ENCODE results near the gene NHLH1. TPM values are rescaled to one million over a fixed set of nuclear protein-coding genes. Genes with fewer than 3 reads are reported as not detected.

Gene NHLH1
- total RNA-seq, 4 donors from 2014 or later: not detected

DNA sequence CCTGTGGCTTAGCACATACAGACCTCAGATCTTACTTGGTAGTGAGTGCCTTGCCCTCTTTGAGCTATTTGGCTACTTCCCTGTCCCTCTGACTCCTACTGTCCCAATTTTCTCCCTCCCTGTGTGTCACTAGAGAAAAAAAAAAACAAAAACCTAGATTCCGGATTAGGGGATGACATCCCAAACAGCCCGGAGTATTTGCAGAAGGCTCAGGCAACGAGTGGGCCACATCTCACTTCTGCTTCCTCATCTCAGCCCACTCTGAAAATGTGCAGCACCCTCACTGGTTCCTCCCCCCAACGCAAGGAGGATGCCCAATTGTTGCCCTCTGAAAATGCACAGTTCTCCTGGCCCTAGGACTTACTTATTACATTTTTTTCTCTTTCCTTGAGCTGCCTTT lies 4.9 kb downstream of the NHLH1 start:
- Histone ChIP-seq H3K4me1 (no peaks in the 10 kb centered on the region), H3K9me3 (no peaks in the 10 kb centered on the region), H3K36me3 (no peaks in the 10 kb centered on the region), H3K27ac (no peak overlapping the region), H3K4me3 (replicated peaks in 1 of 3) (no peak overlapping the region), H3K27me3 (peaks cover 4% of the 10 kb centered on the region)
- DNase-seq: no peak
- 85 to 86% methylated on average over 4 of the region's 4 CpGs for WGBS, 2 donors
- intact Hi-C loops (cut with DNase I): no loop called here
- TF ChIP-seq POLR2A (IDR thresholded peaks at IDR 0.05): no peak
- TF ChIP-seq, protein P1, sequence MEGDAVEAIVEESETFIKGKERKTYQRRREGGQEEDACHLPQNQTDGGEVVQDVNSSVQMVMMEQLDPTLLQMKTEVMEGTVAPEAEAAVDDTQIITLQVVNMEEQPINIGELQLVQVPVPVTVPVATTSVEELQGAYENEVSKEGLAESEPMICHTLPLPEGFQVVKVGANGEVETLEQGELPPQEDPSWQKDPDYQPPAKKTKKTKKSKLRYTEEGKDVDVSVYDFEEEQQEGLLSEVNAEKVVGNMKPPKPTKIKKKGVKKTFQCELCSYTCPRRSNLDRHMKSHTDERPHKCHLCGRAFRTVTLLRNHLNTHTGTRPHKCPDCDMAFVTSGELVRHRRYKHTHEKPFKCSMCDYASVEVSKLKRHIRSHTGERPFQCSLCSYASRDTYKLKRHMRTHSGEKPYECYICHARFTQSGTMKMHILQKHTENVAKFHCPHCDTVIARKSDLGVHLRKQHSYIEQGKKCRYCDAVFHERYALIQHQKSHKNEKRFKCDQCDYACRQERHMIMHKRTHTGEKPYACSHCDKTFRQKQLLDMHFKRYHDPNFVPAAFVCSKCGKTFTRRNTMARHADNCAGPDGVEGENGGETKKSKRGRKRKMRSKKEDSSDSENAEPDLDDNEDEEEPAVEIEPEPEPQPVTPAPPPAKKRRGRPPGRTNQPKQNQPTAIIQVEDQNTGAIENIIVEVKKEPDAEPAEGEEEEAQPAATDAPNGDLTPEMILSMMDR (IDR thresholded peaks at IDR 0.05): no peak

DNA sequence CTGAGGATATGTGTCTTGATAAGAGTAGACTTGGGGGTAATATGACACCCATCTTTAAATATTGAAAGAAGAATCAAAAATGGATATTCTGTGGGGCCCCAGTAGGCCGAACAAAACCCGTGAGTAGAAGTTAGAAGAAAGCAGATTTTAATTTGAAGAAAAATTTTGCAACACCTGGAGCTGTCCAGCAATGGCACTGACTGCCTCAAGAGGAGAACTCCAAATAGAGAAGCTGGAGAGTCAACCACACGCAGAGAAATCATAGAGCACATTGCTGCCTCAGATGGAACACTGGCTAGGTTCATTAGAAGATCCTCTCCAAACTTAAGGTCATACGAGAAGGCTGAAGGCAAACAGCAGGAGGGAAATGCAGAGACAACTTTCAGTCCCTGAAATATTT lies 6.8 kb downstream of the NHLH1 start:
- H3K36me3 ChIP-seq: no peaks in the 10 kb centered on the region
- H3K4me1 ChIP-seq: no peaks in the 10 kb centered on the region
- no peak overlapping the region for H3K27ac ChIP-seq
- intact Hi-C loops (cut with DNase I): no loop called here
- WGBS, 2 donors: 73 to 87% methylated on average over 4 of the region's 4 CpGs
- H3K27me3 ChIP-seq: peaks cover 4% of the 10 kb centered on the region
- no peaks in the 10 kb centered on the region for H3K9me3 ChIP-seq
- TF ChIP-seq, protein P1 (IDR thresholded peaks at IDR 0.05): no peak
- TF ChIP-seq POLR2A (IDR thresholded peaks at IDR 0.05): no peak
- no peak for DNase-seq
- H3K4me3 ChIP-seq (replicated peaks in 1 of 3): no peak overlapping the region

DNA sequence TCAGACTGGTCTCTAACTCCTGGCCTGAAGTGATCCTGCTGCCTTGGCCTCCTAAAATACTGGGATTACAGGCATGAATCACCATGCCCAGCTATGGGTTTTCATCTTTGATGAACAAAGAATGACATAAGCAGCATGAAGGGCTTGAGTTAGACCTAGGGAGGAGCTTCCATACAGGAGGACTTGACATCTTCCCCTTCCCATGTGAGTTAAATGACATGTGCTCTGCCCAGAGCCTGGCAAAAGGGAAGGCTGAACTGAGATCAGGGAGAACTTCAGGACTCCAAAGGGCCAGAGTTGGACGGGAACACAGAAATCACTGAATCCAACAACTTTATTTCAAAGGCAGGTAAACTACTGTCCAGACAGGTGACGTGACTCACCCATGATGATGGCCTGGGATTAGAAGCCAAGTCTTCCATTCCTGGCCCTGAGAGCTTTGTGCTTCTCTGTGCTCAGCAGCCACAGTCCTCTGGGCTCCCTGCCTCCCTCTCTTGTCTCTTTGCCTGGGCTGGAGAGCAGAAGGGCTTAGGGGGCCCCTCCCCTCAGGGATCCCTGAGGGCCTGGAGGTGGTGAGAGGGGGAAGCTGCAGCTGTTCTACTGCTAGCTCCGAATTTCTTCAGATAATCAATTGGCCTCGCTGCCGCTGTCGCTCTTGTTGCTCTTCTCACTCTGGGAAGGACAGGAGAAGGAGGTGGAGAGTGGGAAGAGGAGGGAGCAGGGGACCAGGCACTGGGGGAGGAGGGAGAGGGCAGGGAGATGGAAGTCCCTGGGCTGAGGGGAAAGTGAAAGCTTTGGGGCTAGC lies 7.6 kb downstream of the NHLH1 start:
- no peaks in the 10 kb centered on the region for H3K9me3 ChIP-seq
- H3K27me3 ChIP-seq: peaks cover 4% of the 10 kb centered on the region
- H3K27ac ChIP-seq: no peak overlapping the region
- H3K4me3 ChIP-seq (replicated peaks in 1 of 3): no peak overlapping the region
- no peaks in the 10 kb centered on the region for H3K36me3 ChIP-seq
- no peak for TF ChIP-seq POLR2A (IDR thresholded peaks at IDR 0.05)
- TF ChIP-seq, protein P1 (IDR thresholded peaks at IDR 0.05): no peak
- 55% methylated on average over 6 of the region's 6 CpGs for WGBS, 2 donors
- H3K4me1 ChIP-seq: no peaks in the 10 kb centered on the region
- intact Hi-C loops (cut with DNase I): no loop called here
- DNase-seq: no peak

DNA sequence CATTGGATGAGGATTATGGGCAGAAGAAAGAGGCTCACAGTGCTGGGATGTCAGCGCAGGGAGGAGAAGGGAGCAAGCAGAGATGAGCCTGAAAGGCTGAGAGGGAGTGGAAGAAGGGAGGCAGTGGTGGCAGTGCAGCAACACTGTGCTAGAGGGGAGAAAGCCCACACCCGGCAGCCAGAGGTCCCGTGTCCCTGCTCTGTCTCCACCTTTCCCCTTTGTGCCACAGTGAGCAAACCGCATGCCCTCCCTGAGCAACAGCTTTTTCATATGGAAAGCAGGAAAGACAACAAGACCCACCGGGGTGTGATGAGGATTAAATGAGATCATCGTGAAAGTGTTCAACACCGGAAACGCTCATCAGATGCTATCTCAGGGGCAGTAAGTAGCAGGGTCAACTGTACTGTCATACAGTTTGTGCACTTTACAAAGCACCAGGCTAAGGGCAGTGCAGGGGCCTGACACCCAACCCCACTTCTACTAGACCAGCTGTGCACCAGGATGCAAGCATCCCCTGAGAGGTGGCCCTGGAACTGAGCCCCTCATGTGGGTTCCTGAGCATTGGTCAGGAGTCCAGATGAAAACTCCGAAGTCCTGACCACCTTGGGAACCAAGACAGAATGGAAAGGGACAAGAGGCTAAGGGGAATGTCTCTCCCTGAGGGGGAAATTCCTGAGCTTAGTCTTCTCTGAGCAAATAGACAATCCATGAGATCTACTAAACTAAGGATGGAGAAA lies 9.1 kb downstream of the NHLH1 start:
- H3K9me3 ChIP-seq: no peaks in the 10 kb centered on the region
- WGBS, 2 donors: 30 to 31% methylated on average over 9 of the region's 9 CpGs
- DNase-seq: no peak
- no peaks in the 10 kb centered on the region for H3K36me3 ChIP-seq
- no peak overlapping the region for H3K27ac ChIP-seq
- no peaks in the 10 kb centered on the region for H3K27me3 ChIP-seq
- H3K4me3 ChIP-seq (replicated peaks in 1 of 3): no peak overlapping the region
- intact Hi-C loops (cut with DNase I): no loop called here
- no peaks in the 10 kb centered on the region for H3K4me1 ChIP-seq
- TF ChIP-seq, protein P1 (IDR thresholded peaks at IDR 0.05): no peak
- TF ChIP-seq POLR2A (IDR thresholded peaks at IDR 0.05): no peak
